Tibial nerve (tissue), 3 donors: Measurements from ENCODE around the gene CIB2.

Experiments used
- CTCF ChIP-seq, 5 experiments: fragments of 200-600 bp in 3 of 5; fragments of 450-650 bp in 2 of 5; sonication (generic) in 3 of 5; IDR thresholded peaks; one replicate each; pipeline ENCODE4 v1.5.1; 2016 to 2019; ENCODE audit warnings: antibody characterized with exemption in 5 of 5, mild to moderate bottlenecking in 3 of 5, moderate library complexity in 2 of 5
- POLR2A ChIP-seq, 2 donors: fragments of 450-650 bp; IDR thresholded peaks; one replicate each; pipeline ENCODE4 v1.6.1; 2017; ENCODE audit warnings: antibody characterized with exemption in 2 of 2, mild to moderate bottlenecking in 2 of 2, moderate library complexity in 2 of 2

- no peak for TF ChIP-seq CTCF (IDR thresholded peaks at IDR 0.05)
- TF ChIP-seq POLR2A (IDR thresholded peaks at IDR 0.05), result no peak
These were observed 51.2 kb downstream of the CIB2 start for GRCh38 chr15:78080088-78080460.
